Gastroesophageal sphincter (tissue), 3 donors: ENCODE data around the gene TSSK3.

ENCODE experiments used
- EP300 ChIP-seq: sonication (generic); formaldehyde crosslinking; IDR thresholded peaks from one replicate; pipeline ENCODE4 v1.6.1; 2017; ENCODE audit warnings: antibody characterized with exemption, mild to moderate bottlenecking
- POLR2A ChIP-seq, 2 donors: fragments of 450-650 bp; IDR thresholded peaks; one replicate each; pipeline ENCODE4 v1.6.1; 2017; ENCODE audit warnings: antibody characterized with exemption in 2 of 2, mild to moderate bottlenecking in 2 of 2, moderate library complexity in 1 of 2
- TF ChIP-seq, protein P1 (sequence below), 4 experiments: fragments of 200-600 bp in 2 of 4; fragments of 450-650 bp in 2 of 4; sonication (generic) in 1 of 4; IDR thresholded peaks; one replicate each; pipeline ENCODE4 v1.5.1; 2017 to 2019; ENCODE audit warnings: antibody characterized with exemption in 4 of 4, mild to moderate bottlenecking in 2 of 4, moderate library complexity in 2 of 4

DNA sequence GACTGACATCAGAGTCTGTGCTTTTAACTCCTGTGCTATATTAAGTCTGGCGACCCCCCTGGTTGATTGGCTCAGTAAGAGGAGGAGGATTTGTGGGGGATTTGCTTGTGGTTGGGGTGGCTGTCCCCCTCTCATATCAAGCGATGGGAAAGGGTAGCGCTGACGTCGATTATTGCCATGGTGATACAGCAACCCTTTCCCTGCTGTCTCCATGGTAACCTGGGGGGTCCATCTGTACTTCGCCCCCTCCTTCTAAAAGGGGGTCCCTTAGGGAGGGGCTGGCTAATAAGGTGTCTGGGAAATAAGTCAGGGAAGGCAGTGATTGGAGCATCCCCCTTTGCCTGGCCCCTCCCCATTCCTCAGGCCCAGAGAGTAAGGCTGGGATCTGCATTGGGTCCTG, 4.7 kb upstream of the TSSK3 start:
- TF ChIP-seq, protein P1, sequence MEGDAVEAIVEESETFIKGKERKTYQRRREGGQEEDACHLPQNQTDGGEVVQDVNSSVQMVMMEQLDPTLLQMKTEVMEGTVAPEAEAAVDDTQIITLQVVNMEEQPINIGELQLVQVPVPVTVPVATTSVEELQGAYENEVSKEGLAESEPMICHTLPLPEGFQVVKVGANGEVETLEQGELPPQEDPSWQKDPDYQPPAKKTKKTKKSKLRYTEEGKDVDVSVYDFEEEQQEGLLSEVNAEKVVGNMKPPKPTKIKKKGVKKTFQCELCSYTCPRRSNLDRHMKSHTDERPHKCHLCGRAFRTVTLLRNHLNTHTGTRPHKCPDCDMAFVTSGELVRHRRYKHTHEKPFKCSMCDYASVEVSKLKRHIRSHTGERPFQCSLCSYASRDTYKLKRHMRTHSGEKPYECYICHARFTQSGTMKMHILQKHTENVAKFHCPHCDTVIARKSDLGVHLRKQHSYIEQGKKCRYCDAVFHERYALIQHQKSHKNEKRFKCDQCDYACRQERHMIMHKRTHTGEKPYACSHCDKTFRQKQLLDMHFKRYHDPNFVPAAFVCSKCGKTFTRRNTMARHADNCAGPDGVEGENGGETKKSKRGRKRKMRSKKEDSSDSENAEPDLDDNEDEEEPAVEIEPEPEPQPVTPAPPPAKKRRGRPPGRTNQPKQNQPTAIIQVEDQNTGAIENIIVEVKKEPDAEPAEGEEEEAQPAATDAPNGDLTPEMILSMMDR (IDR thresholded peaks at IDR 0.05) = no peak
- TF ChIP-seq POLR2A (IDR thresholded peaks at IDR 0.05) (no peak), EP300 (no peak)
